Nephron (organoid): Measurements from ENCODE around the gene SCRN1.
"Not testable (repeated sequence)": the region's sequence is repeated elsewhere in the genome, so short reads cannot be mapped to it uniquely, and the experiment has no call there.

Experiments
- H3K27ac Mint-ChIP-seq, 3 experiments: 2 replicates each; pipeline ENCODE4 v1.8.0; 2020; ENCODE audit warnings: mixed read lengths in 3 of 3, mild to moderate bottlenecking in 2 of 3, moderate library complexity in 1 of 3
- H3K27me3 Mint-ChIP-seq: 2 replicates; pipeline ENCODE4 v1.8.0; 2021; ENCODE audit warnings: low read depth, mild to moderate bottlenecking, moderate library complexity, mixed read lengths
- H3K36me3 Mint-ChIP-seq: 2 replicates; pipeline ENCODE4 v1.8.0; 2020; ENCODE audit warnings: low read depth, mixed read lengths
- H3K4me1 Mint-ChIP-seq: 2 replicates; pipeline ENCODE4 v1.8.0; 2020; ENCODE audit warnings: mixed read lengths
- H3K4me3 Mint-ChIP-seq, 3 experiments: 2 replicates each; pipeline ENCODE4 v1.8.0; 2020; ENCODE audit warnings: mild to moderate bottlenecking in 3 of 3, mixed read lengths in 3 of 3, moderate library complexity in 2 of 3
- H3K9me3 Mint-ChIP-seq: 2 replicates; pipeline ENCODE4 v1.8.0; 2020; ENCODE audit warnings: mixed read lengths
- TF ChIP-seq, protein P1 (sequence below), 3 experiments: fragments of 200-600 bp; sonication (generic); IDR thresholded peaks; one replicate each; pipeline ENCODE4 v1.5.0; 2021; ENCODE audit warnings: antibody characterized with exemption in 3 of 3; ENCODE audit not compliant: unreplicated experiment in 3 of 3

The SCRN1 gene

DNA sequence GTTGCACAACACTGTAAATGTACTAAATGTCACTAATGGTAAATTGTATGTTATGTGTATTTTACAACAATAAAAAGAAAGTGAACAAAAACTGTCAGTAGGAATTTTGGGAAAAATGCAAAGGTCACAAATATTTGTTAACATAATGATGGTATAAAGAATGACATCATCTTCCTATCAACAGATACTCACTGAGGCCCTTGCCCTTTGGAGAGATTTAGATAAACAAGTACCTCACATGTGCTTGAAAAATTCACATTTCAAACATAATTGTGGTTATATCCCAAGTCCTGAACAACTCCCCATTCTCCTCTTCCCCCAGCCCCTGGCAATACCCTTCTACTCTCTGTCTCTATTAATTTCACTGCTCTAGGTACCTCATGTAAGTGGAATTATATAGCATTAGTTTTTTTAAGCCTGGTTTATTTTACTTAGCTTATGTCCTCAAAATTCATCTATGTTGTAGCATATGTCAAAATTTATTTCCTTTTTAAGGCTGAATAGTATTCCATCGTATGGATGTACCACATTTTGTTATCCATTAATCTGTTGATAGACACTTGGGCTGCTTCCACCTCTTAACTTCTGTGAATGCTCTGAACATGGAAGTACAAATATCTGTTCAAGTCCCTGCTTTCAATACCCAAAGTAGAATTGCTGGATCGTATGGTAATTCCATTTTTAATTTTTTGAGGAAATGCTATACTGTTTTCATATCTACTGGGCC, 92.8 kb downstream of the SCRN1 start:
- TF ChIP-seq, protein P1, sequence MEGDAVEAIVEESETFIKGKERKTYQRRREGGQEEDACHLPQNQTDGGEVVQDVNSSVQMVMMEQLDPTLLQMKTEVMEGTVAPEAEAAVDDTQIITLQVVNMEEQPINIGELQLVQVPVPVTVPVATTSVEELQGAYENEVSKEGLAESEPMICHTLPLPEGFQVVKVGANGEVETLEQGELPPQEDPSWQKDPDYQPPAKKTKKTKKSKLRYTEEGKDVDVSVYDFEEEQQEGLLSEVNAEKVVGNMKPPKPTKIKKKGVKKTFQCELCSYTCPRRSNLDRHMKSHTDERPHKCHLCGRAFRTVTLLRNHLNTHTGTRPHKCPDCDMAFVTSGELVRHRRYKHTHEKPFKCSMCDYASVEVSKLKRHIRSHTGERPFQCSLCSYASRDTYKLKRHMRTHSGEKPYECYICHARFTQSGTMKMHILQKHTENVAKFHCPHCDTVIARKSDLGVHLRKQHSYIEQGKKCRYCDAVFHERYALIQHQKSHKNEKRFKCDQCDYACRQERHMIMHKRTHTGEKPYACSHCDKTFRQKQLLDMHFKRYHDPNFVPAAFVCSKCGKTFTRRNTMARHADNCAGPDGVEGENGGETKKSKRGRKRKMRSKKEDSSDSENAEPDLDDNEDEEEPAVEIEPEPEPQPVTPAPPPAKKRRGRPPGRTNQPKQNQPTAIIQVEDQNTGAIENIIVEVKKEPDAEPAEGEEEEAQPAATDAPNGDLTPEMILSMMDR (IDR thresholded peaks at IDR 0.05; ENCODE audit: unreplicated experiment in 3 of 3) = no peak
- no peak overlapping the region for H3K4me3 Mint-ChIP-seq
- H3K36me3 Mint-ChIP-seq = peaks cover 30% of the 10 kb centered on the region
- no peaks in the 10 kb centered on the region for H3K4me1 Mint-ChIP-seq
- peaks cover 8% of the 10 kb centered on the region for H3K27me3 Mint-ChIP-seq
- no peak overlapping the region for H3K27ac Mint-ChIP-seq
- peaks cover 20% of the 10 kb centered on the region for H3K9me3 Mint-ChIP-seq

DNA sequence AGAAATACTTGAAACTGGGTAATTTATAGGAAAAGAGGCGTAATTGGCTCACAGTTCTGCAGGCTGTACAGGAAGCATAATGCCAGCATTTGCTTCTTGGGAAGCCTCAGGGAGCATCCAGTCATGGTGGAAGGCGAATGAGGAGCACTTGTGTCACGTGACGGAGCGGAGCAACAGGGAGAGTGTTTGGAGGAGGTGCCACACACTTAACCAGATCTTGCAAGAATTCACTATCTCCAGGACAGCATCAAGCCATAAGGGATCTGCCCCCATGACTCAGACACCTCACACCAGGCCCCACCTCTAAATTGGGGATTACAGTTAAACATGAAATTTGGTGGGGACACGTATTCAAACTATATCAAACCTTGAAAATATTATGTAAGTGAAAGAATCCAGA, 94.0 kb downstream of the SCRN1 start:
- TF ChIP-seq, protein P1 (IDR thresholded peaks at IDR 0.05; ENCODE audit: unreplicated experiment in 3 of 3) = no peak
- Mint-ChIP-seq H3K4me3 (no peak overlapping the region), H3K27me3 (peaks cover 8% of the 10 kb centered on the region), H3K36me3 (peaks cover 30% of the 10 kb centered on the region), H3K9me3 (peaks cover 20% of the 10 kb centered on the region), H3K4me1 (no peaks in the 10 kb centered on the region), H3K27ac (no peak overlapping the region)

DNA sequence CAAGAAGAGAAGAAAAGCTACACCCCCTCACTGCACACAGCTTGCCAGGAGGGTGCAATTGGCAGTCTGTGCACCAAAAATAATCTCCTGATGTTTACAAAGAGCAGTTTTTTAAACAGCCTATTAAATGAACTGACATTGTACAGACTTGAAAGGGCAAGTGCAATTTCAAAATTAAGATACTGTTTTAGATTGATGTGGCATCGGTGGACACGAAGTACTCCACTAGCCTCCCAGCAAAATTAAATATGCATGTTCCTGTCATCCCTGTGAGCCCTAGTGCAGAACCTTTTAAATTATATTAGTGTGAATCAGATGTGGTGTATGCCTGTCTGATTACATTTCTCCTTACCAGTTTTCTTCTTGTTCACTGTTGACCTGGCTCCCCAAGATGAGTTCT, 95.3 kb downstream of the SCRN1 start:
- Mint-ChIP-seq H3K27ac (no peak overlapping the region), H3K4me1 (no peaks in the 10 kb centered on the region), H3K36me3 (peaks cover 28% of the 10 kb centered on the region), H3K4me3 (no peak overlapping the region), H3K9me3 (peaks cover 20% of the 10 kb centered on the region), H3K27me3 (peaks cover 8% of the 10 kb centered on the region)
- TF ChIP-seq, protein P1 (IDR thresholded peaks at IDR 0.05; ENCODE audit: unreplicated experiment in 3 of 3) = no peak

DNA sequence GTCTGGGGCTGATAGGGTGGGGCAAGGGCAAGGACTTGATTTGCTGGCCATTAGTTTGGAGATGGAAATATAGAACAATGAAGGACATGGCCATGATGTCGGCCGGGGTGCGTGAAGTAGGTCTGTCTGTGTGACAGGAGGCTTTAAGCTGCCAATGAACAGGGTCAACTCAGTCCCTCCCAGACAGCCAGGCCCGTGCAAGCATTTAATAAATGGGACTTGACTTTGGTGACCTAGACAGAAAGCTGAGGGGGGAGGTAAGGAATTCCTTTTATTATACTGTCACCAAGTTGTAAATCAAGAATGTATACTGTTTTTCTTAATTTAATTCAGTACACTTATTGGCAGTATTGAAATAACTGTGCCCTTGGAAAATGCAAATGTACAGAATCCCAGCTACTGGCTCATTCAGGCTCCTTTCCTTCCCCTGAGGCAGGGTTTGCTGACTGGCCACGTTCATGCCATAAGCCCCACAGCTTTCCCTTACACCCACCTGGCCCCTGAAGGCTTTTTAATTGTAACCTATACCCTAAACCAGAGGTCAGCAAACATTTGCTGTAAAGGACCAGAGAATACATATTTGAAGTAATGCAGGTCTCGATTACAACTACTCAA, 96.1 kb downstream of the SCRN1 start:
- Mint-ChIP-seq H3K4me3 (no peak overlapping the region), H3K4me1 (no peaks in the 10 kb centered on the region), H3K27ac (no peak overlapping the region), H3K9me3 (peaks cover 20% of the 10 kb centered on the region), H3K27me3 (peaks cover 9% of the 10 kb centered on the region), H3K36me3 (peaks cover 24% of the 10 kb centered on the region)
- TF ChIP-seq, protein P1 (IDR thresholded peaks at IDR 0.05; ENCODE audit: unreplicated experiment in 3 of 3) = no peak

DNA sequence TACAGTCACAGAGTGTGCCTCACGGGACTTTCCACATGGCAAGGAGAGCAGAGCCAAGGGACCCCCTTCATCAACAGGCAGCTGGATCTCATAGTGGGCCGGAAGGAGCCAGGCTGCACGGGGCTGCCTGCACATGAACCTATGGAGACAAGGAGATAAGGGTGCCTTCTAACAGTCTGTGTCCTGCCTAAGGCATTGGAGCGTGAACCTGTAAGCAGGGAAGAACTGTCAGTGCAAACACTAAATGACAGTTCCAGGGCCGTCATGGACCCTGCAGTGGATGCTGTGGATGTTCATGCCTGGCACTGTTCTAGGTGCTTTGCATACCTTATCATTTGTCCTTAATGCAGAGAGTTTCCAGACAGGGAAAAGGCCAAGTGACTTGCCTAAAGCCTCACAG, 97.4 kb downstream of the SCRN1 start:
- peaks cover 11% of the 10 kb centered on the region for H3K9me3 Mint-ChIP-seq
- H3K4me1 Mint-ChIP-seq = no peaks in the 10 kb centered on the region
- peaks cover 14% of the 10 kb centered on the region for H3K36me3 Mint-ChIP-seq
- H3K27me3 Mint-ChIP-seq = peaks cover 8% of the 10 kb centered on the region
- TF ChIP-seq, protein P1 (IDR thresholded peaks at IDR 0.05; ENCODE audit: unreplicated experiment in 3 of 3) = no peak
- H3K27ac Mint-ChIP-seq = no peak overlapping the region
- H3K4me3 Mint-ChIP-seq = no peak overlapping the region

DNA sequence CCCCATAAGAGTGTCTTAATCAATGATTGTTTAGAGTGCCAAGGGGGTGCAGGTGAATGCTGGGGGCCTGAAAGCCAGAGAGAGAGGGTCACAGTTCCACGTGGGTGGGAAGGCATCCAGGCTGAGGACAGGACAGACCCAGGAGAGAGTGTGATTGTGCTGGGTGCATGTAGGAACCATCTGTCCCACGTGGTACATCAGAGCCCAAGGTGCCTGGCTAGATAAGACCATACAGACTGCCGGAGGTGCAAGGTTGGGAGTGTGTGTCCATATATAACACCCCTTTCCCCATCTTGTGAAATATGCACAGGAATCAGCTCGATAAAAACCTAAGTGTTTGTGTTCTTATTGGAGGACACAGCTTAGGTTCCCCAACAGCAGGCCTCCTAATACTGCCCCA, 97.8 kb downstream of the SCRN1 start:
- H3K9me3 Mint-ChIP-seq = peaks cover 9% of the 10 kb centered on the region
- H3K4me1 Mint-ChIP-seq = no peaks in the 10 kb centered on the region
- H3K4me3 Mint-ChIP-seq = no peak overlapping the region
- peaks cover 11% of the 10 kb centered on the region for H3K36me3 Mint-ChIP-seq
- H3K27ac Mint-ChIP-seq = no peak overlapping the region
- TF ChIP-seq, protein P1 (IDR thresholded peaks at IDR 0.05; ENCODE audit: unreplicated experiment in 3 of 3) = no peak
- peaks cover 8% of the 10 kb centered on the region for H3K27me3 Mint-ChIP-seq

DNA sequence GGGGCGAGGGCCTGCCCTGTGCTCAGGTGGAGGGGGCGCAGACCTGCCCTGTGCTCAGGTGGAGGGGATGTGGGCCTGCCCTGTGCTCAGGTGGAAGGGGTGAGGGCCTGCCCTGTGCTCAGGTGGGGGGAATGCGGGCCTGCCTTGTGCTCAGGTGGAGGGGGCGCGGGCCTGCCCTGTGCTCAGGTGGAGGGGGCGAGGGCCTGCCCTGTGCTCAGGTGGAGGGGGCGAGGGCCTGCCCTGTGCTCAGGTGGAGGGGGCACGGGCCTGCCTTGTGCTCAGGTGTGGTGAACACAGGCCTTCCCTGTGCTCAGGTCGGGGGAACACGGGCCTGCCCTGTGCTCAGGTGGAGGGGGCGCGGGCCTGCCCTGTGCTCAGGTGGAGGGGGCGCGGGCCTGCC, 98.8 kb downstream of the SCRN1 start:
- not testable (repeated sequence) for H3K36me3 Mint-ChIP-seq, H3K9me3 Mint-ChIP-seq, H3K27ac Mint-ChIP-seq, H3K4me3 Mint-ChIP-seq, H3K27me3 Mint-ChIP-seq, H3K4me1 Mint-ChIP-seq
